Stimulated activated CD8-positive, alpha-beta memory T cell treated with anti-CD3 and anti-CD28 coated beads, Interleukin-12 subunit alpha, Interleukin-12 subunit beta, amount 100 ng/mL, for 1 hour (primary cell): Measurements from ENCODE around the gene LAMC3.

Experiments
- DNase-seq: peaks from one replicate; pipeline ENCODE4 v3.0.0-alpha.2; 2020; ENCODE audit warnings: low read depth

The LAMC3 gene

DNA sequence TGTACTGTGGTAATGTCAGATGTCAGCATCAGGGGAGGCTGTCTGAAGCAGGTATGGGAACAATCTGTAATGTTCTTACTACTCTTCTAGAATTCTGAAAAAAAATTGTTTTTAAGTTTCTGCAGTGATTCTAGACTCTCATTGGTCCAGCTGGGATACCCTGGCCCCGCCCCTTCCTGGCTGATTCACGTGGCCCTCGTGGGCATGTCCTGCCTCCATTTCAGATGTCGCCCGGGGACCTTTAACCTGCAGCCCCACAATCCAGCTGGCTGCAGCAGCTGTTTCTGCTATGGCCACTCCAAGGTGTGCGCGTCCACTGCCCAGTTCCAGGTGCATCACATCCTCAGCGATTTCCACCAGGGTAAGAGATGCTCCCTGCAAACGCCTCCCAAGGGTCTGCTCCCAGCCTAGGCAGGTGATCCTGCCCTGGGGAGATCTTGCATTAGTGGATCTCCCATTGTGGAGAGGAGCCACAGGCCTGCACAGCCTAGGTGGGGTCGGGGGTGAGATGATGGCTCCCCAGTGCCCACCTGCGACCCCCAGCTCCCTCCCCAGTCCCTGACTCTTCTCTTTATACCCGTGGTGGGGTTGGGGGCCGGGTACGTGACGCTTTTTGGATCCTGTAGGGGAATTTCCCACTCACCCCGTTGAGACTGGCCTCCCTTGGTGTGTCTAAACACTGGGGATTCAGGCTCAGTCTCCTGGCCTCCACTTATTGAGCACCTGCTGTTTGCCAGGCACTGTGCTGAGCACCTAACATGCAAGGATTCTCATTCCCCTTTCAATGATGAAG is 36.5 kb downstream of the LAMC3 start:
- no peak for DNase-seq

DNA sequence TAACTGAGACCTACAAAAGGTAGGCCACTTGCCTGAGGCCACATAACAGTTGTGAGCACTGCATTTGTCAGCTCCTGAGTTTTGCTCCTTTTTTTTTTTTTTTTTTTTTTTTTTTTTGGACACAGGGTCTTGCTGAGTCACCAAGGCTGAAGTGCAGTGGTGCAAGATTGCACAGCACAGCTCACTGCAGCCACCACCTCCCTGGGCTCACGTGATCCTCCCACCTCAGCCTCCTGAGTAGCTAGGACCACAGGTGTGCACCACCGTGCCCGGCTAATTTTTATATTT is 37.1 kb downstream of the LAMC3 start:
- DNase-seq = no peak

DNA sequence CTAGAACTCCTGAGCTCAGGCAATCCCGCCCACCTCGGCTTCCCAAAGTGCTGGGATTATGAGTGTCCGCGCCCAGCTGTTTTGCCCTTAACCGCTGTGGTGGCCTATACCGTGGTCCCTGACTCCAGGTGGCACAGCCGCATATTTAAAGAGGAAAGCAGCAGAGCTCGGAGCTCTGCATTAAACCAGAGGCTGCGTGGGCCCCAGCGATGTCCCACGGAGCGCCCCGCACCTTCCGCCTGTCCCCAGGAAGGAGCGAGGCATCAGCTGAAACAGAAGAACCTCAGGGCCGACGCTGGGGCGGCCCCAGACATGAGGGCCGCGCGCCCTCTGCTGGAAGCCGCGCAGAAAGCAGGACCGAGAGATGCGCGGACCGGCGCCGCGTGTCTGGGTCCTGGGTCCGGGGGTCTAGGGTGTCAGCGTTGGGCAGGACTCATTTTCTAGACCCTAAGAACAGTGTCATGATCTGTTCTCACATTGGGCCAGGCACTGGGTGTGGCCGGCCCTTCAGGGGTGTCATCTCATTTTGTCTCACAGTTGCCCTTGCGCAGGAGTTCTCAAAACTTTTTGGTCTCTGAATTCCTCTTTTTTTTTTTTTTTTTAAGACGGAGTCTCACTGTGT is 37.7 kb downstream of the LAMC3 start:
- DNase-seq = peak; percentile 41

DNA sequence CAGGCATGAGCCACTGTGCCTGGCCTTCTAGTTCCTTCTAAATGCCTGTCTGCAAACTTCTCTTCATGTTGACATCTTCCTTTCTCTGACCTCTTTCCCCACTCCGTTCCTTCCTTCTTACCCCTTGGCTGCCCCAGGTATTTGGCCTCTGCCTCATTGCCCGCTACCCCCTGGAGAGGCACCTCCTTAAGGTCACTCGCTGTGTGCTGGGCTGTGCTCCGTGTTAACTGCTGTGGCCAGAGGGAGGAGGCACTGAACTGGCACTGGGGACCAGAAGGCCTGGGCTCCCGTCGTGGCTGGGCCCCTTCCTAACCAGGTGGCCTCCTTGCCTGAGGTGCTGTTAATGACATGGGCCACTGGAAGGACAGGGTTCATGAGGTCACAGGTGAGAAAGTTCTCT is 39.4 kb downstream of the LAMC3 start:
- DNase-seq = no peak

DNA sequence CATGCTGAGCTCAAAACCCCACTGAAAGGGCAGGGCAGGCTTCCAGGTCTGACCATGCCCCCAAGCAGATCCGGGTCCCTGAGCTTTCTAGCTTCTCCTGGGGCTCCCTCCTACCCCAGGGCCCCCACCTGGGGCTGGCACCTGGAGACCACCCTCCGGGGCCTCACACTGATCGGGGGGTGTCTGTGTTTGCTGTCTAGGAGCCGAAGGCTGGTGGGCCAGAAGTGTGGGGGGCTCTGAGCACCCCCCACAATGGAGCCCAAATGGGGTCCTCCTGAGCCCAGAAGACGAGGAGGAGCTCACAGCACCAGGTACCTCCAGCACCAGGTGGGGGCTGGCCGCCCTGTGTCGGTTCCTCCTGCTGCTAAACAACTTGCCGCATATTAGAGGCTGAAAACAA is 39.8 kb downstream of the LAMC3 start:
- no peak for DNase-seq

DNA sequence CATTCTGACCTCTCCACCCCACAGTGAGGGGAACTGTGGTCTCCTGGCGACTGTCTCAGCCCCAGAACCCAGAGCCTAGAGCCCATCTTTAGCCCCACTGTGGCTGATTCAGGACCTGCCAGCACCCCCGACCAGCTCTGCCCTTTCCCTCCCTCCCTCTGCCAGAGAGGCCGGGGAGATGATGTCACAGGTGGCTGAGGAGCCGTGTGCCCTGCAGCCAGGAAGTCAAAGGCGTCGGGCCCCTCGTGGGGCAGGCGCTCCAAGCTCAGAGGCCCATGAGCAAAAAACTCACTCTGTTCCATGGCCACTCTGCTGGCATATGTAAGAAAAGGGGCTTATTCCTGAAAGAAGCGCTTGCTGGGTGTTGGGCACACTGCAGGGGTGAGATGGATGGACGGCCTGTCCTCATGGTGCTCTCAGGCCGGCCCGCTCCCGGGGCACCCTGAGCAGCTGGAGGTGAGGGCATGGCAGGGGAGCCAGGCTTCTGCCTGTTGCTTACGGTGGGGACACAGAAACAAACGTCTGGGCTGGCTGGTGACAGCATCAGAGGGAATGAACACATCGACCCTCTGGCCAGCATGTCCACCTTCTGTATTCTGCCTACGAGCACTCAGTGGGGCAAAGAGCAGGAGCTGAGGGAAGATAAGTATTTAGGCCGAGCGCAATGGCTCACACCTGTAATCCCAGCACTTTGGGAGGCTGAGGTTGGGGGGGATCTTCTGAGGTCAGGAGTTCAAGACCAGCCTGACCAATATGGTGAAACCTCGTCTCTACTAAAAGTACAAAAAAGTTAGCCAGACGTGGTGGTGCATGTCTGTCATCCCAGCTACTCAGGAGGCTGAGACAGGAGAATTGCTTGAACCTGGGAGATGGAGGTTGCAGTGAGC is 41.1 kb downstream of the LAMC3 start:
- no peak for DNase-seq

DNA sequence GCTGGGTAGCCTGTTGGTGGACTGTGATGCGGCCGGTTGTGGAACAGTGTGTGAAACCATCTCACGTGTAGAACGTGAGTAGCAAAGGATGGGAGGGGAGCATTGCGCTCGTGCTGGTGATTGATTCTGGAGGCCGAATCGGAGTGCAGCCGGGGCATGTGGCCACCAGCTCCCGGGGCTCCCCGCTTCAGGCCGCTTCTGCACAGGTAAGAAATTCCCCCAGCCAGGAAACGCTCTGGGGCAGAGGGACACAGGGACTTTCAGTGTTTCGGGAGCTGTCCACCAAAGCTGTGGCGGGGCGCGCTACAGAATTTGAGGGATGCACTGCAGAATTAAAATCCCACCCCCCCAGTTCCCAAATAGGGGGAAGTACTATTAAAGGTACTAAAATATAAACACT is 41.9 kb downstream of the LAMC3 start:
- DNase-seq = no peak

DNA sequence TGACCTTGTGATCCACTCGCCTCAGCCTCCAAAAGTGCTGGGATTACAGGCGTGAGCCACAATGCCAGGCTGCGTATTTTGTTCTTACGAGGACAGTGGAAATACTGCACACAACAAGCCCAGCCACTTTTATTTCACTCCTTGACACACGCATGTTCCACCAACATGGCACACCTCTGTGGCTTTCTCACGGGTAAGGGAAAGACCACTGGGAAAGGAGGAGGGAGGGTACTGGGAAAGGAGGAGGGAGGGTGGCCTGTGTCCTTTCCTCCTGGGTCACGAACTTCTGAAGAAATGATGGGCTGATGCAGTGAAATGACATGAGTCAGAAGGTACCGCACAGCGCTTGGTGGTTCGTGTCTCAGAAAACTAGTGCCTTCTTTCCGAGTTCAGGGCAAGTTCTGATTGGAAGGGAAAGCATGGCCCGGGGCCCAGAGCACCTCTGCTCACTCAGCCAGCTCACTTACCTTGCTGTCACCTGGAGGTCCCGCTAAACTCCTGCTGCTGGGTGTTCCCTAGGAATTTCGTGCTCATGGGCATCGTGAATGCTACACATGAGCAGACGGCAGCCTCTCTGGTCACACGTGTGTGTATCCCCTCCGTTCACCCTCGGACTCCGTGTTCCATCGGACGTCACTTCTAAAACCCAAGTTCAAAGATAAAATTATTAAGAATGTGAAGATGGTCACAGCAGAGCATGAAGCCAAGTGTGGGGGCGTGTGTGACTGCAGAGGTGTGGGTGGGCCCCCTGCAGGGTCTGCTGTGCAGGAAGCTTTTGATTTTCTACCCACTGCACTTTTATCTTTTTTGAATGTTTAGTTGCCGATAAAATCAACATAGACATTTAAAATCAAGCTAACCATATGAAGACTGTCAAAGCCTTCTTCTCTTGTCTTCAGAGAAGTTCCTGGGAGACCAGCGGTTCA is 42.9 kb downstream of the LAMC3 start:
- DNase-seq = no peak

DNA sequence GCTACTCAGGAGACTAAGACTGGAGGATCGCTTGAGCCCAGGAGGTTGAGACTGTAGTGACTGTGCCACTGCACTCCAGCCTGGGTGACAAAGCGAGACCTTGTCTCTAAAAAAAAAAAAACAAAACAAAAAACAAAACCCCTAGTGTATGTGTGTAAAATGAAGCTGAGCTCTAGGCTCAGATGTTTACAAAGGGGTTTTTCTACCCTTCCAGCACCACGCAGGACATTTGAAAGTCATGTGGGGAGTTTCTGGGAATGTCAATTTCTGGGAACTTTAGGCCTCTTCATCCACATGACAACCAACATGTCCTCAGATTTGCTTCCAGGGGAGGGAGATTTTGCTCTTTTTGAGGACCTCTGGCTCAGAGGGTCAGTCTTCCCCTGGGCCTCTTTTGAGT is 44.9 kb downstream of the LAMC3 start:
- DNase-seq = no peak

DNA sequence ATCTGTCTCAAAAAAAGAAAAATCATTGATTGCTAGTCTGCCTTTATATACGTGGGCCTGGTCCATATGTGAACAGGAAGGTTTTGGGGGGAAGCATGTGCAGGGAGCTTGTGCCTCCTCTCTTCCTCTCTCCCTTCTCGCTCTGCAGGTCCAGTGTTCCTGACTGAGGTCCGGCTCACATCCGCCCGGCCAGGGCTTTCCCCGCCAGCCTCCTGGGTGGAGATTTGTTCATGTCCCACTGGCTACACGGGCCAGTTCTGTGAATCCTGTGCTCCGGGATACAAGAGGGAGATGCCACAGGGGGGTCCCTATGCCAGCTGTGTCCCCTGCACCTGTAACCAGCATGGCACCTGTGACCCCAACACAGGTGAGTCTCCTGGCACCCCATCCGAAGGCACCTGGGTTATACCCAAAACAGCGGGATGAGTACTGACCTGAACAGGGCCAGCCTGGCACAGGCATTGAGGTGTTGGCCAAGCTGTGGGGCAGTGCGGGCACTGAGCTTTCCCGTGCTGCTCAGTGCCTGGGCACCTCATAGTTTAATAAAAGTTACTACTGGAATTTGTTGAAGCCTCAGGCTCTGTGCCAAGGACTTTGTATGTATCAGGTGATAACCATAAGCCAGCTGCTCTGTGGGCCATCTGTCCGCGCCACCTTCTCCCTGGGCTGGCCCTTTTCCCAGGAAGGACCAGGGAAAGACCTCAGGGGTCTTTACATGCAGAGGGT is 48.0 kb downstream of the LAMC3 start:
- no peak for DNase-seq

DNA sequence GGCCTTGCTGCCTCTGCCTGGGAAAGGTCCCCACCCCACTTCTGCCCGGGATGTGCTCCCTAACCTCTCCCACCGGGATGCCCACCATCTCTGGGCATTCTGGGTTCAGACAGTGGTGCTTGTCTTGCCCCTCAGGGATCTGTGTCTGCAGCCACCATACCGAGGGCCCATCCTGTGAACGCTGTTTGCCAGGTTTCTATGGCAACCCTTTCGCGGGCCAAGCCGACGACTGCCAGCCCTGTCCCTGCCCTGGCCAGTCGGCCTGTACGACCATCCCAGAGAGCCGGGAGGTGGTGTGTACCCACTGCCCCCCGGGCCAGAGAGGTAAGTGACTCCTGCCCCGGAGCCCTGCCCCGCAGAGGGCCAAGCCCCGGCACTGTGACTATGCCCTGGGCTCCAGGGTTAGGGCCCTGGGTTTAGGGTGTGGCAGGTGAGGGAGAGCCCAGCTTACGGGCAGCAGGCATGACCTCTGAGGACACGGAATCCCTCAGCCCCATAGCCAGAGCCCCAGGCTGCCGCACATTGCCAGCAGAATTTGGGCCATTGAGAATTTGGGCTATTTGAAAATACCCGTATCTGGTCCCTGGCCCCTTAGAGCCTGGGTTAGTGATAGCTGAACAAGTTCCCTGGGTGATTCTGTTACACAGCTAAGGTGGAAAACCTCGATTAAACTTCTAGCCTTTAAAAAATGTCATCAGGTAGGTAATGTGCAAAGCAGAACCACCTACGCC is 52.1 kb downstream of the LAMC3 start:
- no peak for DNase-seq

DNA sequence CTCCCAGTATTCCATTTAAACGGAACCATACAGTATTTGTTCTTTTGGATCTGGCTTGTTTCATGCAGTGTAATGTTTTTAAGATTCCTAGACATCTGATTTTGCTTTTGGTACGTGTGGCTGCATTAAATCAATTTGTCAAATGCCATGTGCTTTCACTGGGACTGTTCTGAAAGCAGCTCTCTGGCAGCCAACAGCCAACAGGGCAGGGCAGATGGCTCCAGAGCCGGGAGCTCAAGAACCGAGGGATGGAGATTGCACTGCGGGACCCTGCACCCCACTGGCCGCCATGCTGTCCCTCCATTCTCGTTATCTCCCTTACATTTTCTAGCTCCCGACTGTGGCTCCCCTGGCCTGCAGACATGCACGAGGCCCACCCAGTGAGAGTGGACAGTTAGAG is 54.0 kb downstream of the LAMC3 start:
- DNase-seq = no peak

DNA sequence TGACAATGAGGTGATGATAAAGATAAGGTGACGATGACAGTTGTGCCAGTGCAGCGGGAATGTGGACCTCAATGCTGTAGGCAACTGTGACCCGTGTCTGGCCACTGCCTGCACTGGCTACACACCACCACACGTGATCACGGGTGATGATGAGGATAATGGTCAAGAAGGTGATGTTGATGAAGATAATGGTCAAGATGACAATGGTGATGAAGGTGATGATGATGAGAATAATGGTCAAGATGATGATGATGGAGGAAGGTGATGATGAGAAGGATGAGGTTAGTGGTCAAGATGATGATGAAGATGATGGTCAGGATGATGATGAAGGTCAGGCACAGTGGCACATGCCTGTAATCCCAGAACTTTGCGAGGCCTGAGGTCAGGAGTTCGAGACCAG is 56.6 kb downstream of the LAMC3 start:
- no peak for DNase-seq

DNA sequence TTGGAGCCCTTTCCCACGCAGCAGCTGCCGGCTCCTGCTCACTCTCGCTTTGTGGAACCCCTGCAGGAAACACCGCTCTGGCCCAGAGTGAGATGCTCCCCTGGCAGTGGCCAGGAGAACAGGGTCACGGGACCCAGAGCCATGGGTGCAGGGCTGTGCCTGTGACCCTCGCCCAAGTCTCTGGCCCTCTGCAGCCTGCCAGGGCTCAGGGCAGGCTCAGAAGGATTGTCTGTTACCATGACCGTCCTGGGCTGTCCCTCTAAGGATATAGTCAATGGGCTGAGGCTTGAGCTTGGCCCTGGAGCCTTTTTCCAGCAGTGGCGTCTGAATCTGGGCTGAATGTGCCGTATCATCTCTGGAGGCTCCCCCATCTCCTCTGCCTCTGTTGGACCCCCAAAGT is 58.7 kb downstream of the LAMC3 start:
- no peak for DNase-seq

DNA sequence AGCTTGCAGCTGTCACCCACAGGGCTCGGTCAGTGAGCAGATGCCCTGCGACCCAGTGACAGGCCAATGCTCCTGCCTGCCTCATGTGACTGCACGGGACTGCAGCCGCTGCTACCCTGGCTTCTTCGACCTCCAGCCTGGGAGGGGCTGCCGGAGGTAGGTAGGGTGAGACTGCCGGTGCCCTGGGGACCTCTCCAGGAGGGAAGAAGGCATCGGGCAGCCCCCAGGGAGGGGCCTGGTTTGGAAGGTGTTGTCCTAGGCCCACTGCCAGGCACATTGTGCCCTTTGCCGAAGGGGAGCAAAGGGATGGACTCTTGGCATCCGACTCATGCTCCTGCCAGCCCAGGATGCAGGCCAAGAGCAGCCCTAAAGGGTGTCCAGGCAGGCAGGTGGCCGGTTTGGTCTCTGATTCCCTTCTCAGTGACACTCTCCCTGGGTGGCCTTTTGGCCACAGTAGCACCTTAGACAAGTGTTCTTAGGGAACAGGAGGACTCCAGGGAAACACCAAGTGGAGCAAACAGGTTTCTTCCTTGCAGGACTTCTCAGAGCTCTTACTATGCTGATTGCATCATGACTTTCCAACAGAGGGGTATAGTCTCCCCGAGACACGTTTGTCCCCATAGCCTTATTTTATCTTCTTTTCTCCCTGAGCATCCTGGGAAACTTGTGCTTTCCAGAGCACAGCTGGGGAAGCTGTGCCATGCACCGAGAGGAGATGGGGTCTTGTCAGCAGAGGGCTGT is 59.3 kb downstream of the LAMC3 start:
- no peak for DNase-seq

DNA sequence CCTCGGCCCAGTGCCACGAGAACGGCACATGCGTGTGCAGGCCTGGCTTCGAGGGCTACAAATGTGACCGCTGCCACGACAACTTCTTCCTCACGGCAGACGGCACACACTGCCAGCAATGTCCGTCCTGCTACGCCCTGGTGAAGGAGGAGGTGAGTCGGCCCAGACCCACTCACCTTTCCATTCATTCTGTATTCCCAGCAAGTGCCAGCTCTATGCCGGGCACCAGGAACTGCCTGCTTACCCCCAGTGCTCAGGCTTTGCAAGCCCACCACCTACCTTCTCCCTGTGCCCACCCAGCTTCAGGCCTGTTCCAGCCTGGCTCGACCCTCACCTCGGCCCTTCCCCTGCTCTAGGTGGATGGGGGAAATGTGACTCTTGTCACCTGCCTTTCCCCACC is 60.7 kb downstream of the LAMC3 start:
- no peak for DNase-seq

DNA sequence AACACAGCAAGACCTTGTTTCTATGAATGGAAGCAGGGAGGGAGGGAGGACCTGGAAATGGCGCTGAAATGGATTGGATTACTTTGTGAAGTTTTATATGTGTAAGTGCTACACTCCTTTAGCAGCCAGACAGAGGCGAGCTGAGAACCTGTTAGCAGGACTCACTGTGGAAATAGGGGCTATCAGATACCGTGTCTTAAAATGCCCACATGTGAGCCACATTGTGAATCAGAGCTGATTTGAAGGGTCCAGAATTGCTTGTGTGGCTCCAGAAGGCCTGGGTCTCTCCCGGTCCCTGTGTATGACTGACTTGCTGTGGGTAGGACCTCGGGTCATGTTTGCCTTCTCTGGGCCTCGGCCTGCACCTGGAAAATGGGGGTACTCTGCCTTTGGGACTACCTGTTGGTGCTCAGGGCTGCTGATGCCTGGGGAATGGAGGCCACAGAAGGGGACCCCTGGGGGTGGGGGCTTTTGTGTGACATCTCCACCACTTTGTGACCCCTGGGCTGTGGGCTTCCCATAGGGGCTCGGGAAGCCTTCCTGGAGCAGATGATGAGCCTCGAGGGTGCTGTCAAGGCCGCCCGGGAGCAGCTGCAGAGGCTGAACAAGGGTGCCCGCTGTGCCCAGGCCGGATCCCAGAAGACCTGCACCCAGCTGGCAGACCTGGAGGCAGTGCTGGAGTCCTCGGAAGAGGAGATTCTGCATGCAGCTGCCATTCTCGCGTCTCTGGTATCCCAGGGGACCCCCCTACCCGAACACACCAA is 63.3 kb downstream of the LAMC3 start:
- DNase-seq = no peak

DNA sequence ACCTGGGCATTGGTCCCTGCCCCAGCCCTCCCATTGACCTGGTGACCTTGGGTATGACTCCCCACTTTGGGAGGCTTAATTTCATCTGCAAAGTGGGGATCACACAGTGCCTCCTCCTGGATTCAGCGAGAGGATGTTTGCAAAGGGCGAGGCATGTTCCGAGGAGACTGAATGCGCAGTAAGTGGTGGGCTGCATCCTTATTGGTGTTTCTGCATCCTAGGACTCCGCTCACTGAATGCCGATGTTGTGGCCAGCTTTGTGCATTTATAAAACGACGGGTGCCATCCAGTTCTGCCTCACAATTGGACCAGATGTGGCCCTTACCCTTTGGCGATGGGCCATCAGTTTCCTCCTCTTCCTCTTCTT is 63.9 kb downstream of the LAMC3 start:
- DNase-seq = no peak
